SK-N-SH (cell line): ENCODE measurements around the gene AGGF1.

ENCODE experiments used
- CTCF ChIP-seq: fragments of 200-600 bp; sonication (generic); IDR thresholded peaks from 2 replicates; pipeline ENCODE4 v1.6.1; 2017; ENCODE audit warnings: antibody characterized with exemption, mild to moderate bottlenecking, moderate library complexity
- EP300 ChIP-seq, 2 experiments: IDR thresholded peaks; 2 replicates each; pipeline versions ENCODE4 v1.4.0 to v1.6.1; 2012; ENCODE audit warnings: borderline replicate concordance in 1 of 2, low read depth in 1 of 2, low read length in 1 of 2
- EZH2phosphoT487 ChIP-seq: fragments of 200-600 bp; sonication (generic); IDR thresholded peaks from 2 replicates; pipeline ENCODE4 v1.6.1; 2017; ENCODE audit warnings: low read depth, mixed run types, mild to moderate bottlenecking, antibody characterized with exemption, moderate library complexity, borderline replicate concordance
- FOXM1 ChIP-seq: IDR thresholded peaks from 2 replicates; pipeline ENCODE4 v1.4.0; 2012; ENCODE audit warnings: low read depth, mild to moderate bottlenecking
- GATA2 ChIP-seq: sonication (generic); formaldehyde crosslinking; IDR thresholded peaks from 2 replicates; pipeline ENCODE4 v1.5.0; 2020; ENCODE audit warnings: mild to moderate bottlenecking, missing genetic modification reagents
- MEF2A ChIP-seq: IDR thresholded peaks from 2 replicates; pipeline ENCODE4 v1.4.0; 2012; ENCODE audit warnings: low read depth, borderline replicate concordance
- POLR2AphosphoS5 ChIP-seq: IDR thresholded peaks from 2 replicates; pipeline ENCODE4 v1.6.1; 2012; ENCODE audit warnings: low read depth, low read length
- REST ChIP-seq: IDR thresholded peaks from 2 replicates; pipeline ENCODE4 v1.6.1; 2012; ENCODE audit warnings: mild to moderate bottlenecking, low read depth, low read length, moderate library complexity
- RFX5 ChIP-seq: IDR thresholded peaks from 2 replicates; pipeline ENCODE4 v1.6.1; 2012; ENCODE audit warnings: mild to moderate bottlenecking, improper control_type of control experiment, low read length
- RXRA ChIP-seq: IDR thresholded peaks from 2 replicates; pipeline ENCODE4 v1.4.0; 2012; ENCODE audit warnings: low read depth, mild to moderate bottlenecking, borderline replicate concordance
- TAF1 ChIP-seq: IDR thresholded peaks from 2 replicates; pipeline ENCODE4 v1.6.1; 2012; ENCODE audit warnings: low read depth, mild to moderate bottlenecking, low read length, moderate library complexity, borderline replicate concordance
- USF2 ChIP-seq: fragments of 150-350 bp; IDR thresholded peaks from 2 replicates; pipeline ENCODE4 v1.6.1; 2017; ENCODE audit warnings: antibody characterized with exemption, low read length, low read depth, borderline replicate concordance
- TF ChIP-seq, protein P1 (sequence below): IDR thresholded peaks from 2 replicates; pipeline ENCODE4 v1.4.0; 2012; ENCODE audit warnings: low read depth

GRCh38 chr5:77083088-77083487 is 52.9 kb downstream of the AGGF1 start:
- TF ChIP-seq EZH2phosphoT487 (no peak), CTCF (no peak), FOXM1 (no peak), GATA2 (CRISPR knock-in tag) (no peak), RFX5 (no peak), TAF1 (no peak), RXRA (no peak), MEF2A (no peak), POLR2AphosphoS5 (no peak), EP300 (IDR thresholded peaks at IDR 0.05; ENCODE audit: borderline replicate concordance in 1 of 2, low read depth in 1 of 2, low read length in 1 of 2) (no peak), USF2 (no peak), REST (no peak)
- TF ChIP-seq, protein P1, sequence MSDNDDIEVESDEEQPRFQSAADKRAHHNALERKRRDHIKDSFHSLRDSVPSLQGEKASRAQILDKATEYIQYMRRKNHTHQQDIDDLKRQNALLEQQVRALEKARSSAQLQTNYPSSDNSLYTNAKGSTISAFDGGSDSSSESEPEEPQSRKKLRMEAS = no peak
